ENCODE data around the gene SIRT2.

SIRT2 gene

DNA sequence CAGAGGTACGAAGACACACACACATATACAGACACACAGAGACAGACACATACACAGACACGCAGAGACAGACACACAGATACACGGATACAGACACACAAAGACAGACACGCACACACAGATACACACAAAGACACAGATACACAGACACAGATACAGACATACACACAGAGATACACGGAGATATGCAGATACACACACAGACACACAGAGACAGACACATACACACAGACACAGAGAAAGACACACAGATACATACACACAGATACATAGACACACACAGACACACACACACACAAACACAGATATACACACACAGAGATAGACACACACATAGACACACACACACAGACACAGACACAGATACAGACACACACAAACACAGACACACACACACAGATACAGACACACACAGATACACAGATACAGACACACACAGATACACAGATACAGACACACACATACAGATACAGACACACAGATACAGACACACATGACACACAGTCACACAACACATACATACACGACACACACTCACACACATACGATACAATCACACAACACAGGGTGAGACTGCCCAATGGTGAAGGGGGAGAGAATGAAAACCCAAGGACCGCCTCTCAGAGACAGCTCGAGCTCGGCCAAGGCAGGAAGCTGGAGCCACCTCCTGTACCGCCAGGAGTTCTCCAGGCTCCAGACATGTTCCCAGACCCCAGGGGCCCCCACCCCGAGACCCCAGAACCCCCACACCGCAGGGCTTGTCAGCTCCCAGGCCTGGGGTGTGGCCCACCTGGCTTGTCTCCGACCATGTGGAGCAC is 21.4 kb upstream of the SIRT2 start:
- DNase-seq (ENCODE audit: low read depth, low spot score): no peak

DNA sequence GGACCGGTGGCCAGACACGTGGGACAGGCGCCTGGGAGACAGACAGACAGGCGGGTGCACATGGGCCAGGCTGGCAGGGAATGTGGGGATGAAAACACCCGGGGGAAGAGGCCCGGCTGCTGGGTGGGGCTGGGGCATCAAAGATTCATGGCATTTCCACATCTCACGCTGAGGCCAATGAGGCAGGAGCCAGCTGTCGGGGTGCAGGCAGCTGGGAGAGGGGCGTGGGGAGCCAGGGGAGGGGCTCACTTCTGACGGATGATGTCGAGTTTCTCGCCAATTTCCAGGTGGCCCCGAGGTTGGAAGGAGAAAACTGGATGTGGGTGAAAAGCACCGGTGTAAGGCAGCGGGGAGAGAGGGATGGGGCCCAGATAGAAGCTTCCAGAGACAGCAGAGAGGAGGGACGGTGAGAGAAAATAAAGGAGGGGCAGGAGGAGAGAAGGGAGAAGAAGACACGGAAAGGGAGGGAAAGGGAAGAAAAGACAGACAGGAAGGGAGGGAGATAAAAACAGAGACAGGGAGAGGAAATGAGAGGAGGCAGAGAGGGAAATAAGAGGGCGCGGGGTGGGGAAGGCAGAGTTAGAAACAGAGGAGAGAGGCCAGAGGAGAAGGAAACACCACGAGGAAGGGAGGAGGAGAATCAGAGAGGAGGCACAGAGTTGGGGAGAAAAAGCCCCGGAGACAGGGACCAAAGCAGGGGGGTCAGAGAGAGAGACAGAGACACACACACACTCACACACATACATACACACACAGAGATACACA is 20.6 kb upstream of the SIRT2 start:
- DNase-seq (ENCODE audit: low read depth, low spot score): no peak

DNA sequence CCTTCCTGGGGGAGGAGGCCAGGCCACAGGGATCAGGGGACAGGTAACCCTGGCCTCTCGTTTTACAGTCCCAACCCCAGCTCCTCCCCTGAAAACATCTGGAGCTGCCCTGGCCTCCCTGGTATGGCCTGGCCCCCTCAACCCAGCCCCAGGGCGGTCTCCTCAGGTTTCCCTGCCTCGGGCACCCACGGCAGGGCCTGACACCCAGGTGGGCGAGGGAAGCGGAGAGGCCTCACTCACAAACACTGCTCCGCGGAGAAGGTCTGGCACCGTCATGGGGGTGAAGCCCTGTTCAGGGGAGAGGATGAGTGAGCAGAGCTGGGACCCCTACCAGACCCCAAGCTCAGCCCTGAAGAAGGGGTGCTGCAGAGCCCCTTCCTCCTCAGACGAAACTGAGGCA is 19.1 kb upstream of the SIRT2 start:
- no peak for DNase-seq (ENCODE audit: low read depth, low spot score)

DNA sequence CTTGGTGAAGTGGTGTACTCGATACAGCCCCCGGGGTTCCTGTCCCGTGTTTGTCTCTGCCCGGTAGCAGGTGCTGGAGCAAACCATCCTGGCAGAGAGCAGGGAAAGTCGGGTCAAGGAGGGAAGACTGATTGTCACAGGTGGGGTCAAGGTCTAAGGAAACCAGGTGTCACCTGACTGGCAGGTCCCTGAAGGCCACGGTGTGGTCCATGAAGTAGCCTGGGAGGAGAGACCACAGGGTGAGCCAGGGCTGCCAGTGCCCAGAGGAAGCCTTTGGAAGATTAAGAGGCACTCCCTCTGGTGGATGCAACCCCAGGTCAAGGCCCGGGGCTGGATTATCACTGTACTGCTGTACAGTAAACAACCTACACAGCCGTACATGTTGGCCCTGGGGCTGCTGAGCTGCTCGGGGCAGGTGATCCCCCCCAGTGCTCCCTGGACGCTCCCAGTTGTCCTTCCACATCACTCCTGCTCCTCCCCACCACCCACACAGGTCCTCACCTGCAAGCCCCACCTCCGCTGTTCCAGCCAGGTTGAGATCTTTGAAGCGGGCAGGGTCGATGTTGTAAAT is 18.6 kb upstream of the SIRT2 start:
- DNase-seq (ENCODE audit: low read depth, low spot score): no peak

DNA sequence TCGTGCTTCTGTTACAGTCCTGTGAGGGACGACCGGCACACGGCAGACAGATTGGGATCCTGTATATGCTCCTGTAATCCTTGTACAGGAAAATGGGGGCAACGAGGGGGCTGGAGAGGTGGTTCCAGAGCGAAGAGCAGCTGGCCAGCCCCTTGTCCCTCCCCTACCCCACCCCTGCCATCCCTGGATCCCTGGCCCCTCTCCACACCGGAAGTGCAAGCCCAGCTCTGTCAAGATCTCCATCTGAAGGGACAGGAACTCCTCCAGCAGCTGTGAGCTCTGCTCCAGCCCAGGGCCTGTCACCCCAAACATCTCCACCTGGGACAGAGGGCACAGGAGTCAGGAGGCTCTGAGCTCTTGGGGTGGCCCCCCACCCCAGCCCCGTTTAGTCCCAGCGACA is 18.1 kb upstream of the SIRT2 start:
- no peak for DNase-seq (ENCODE audit: low read depth, low spot score)

DNA sequence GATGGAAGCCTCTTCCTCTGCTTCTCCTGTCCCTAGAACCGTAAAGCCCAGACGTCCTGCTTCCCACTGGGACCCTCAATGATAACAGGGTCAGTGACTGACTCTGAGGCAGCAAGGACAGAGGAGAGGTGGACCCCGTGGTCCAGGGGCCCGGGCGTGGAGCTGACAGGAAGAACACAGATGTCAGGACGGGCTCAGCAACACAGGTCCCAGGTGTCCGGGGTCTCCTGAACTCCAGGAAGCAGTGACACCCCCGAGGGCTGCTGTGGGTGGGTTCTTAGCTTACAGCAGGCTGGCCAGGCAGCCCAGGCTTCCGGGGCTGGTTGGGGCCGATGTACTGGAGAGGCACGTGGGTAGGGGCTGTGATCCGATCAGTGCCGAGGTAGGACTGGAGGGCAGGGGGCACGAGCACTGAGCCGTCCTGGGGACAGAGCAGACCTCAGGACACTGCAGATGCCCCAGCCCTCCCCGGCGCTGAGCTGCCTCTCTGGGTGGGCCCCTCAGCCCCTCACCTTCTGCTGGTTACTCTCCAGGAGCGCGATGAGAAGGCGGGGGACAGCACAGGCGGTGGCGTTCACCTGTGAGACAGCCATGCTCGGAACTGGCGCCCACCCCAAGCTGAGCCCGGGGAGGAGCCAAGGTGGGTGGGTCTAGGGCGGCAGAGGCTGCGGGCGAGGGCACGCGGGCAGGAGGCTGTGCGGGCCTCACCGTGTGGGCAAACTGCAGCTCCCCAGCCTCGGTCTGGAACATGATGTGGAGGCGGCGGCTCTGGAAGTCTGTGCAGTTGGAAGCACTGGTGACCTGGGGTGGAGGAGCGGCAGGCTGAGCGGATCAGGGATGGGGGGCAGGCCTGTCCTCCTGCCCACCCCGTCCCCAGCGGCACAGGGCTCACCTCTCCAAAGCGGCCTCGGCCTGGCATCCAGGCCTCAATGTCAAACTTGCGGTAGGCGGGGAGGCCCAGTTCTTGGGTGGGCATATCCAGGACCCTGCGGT is 16.2 kb upstream of the SIRT2 start:
- DNase-seq (ENCODE audit: low read depth, low spot score): no peak

DNA sequence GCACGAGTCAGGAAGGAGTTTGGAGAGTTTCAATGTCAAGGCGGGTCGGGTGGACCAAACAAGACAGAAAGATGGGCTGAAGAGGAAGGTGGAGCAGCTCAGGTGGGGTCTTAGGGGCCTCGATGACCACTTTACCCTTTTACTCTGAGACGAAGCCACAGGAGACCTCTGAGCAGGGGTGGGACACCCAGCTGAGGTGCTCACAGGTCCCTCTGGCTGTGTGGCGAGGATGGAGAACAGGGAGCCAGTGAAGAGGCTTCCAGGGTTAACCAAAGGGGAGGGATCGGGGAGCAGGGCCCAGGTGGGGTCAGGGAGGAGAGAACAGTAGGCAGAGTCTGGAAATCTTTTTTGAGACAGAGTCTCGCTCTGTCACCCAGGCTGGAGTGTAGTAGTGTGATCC is 14.5 kb upstream of the SIRT2 start:
- no peak for DNase-seq (ENCODE audit: low read depth, low spot score)

DNA sequence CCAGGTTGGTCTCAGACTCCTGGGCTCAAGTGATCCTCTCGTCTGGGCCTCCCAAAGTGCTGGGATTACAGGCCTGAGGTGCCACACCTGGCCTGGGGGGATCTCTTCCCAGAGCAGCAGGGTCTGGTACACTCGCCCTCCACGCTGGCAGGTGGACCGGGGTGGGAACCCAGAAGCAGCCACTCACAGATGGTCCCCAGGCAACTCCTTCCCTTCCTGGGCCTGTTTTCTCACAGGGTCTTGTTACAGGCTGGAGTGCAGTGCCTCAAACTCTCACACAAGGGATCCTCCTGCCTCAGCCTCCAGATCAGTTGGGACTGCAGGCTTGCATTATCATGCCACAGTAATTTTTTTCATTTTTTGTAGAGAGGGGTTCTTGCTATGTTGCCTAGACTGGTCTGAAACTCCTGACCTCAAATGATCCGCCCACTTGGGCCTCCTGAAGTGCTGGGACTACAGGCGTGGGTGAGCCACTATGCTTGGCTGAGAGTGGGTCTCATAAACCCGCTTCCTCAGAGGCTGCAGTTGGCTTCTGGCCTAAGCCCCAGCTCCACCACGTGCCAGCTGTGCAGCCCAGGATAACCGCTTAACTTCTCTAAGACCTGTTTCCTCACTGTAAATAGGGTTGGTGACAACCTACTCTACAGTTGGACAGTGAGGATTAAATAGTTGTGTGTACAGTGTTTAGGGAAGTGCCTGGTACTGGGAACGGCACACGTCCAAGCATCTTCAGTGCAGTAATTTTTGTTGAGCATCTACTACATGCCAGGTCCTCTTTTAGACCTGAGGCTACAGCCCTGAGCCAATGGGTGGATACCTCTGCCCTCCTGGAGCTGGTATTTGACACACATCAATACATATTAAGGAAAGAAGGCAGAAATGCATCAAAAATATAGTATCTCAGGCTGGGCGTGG is 13.4 kb upstream of the SIRT2 start:
- DNase-seq (ENCODE audit: low read depth, low spot score): no peak

DNA sequence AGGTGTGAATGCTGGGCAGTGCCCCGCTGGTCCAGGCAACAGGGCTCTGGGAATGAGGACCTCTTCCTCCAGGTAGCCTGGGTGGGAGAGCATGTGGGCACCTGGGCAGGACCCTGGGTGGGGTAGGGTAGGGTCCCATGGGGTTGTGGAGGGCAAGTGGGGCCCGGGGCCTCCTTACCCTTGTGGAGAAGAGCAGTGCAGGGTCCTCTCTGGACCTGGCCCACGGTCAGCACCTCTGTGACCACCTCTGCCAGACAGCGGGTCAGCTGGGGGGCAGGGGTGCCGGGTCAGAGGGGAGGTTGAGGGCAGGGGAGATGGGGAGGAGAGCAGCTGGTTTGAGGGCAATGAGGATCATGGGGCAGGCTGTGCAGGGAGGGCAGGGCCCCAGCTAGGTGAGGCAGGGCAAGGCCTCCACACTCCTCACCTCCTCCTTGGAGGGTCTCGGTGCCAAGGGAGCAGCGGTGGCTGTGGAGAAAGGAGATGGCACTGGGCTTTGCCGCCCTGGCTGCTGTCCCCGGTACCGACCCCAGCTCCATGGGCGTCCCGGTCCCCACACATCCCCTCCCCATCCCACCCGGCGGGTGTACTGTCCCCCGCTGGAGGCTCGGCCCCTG is 12.1 kb upstream of the SIRT2 start:
- no peak for DNase-seq (ENCODE audit: low read depth, low spot score)

DNA sequence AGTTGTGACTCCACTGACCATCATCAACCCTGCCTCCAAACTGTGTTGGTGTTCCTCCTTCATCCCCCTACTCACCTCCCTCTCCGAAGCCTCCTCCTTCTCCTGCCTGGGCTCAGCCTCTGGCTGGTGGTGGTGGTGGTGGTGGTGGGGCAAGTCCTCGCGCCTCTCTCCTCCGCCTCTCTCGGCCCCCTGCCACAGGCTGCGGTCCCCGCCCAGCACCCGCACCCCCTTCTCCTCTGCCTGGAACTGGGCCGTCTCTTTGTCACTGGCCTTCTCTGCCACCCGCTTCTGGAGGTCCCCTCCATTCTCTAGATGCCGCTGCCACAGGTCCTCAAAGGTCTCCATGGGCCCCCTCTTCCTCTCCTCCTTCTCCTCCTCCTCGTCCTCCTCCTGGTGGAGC is 11.1 kb upstream of the SIRT2 start:
- DNase-seq (ENCODE audit: low read depth, low spot score): no peak

DNA sequence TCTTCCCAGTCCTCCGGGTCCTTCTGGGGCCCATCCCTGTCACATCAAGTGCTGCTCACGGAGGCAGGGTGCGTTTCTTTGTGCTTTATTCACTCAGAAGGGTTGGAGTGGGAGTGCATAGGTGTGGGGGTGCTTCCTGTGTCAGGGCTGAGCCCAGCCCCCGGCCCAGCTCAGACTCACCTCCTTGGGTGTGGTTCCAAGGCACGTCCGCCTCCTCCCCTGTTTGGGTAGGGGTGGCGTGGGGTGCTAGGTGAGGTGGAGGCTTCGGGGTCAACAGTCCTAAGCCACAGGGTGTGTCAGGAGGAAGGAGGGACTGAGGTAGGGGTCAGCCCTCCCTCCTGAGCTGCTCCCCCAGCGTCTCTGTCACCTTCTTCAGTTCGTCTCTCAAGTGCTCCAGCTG is 9.5 kb upstream of the SIRT2 start:
- DNase-seq (ENCODE audit: low read depth, low spot score): no peak

DNA sequence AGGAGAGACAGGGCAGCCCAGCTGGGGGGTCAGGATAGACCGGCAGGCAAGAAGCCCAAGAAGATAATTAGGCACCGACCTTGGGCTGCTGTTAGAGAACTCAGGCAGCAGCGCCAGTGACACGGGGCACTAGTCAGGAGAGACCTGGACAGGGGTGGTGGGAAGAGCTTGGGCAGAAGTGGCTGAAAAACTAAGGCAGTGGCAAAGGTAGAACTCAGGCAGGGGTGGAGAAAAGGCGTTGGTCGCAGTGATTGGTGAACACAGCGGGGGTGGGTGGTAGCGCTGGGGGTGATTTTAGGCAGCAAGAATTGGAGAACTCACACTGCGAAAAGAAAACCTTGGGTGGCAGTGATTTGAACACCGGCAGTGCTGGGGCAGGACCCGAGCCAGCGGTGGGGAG is 8.3 kb upstream of the SIRT2 start:
- no peak for DNase-seq (ENCODE audit: low read depth, low spot score)

DNA sequence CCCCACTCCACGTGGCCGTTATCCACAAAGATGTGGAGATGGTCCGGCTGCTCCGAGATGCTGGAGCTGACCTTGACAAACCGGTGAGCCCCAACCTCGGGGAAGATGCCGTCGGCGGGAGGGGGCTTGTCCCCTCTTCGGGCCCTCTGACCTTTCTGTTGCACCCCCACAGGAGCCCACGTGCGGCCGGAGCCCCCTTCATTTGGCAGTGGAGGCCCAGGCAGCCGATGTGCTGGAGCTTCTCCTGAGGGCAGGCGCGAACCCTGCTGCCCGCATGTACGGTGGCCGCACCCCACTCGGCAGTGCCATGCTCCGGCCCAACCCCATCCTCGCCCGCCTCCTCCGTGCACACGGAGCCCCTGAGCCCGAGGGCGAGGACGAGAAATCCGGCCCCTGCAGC is 7.8 kb upstream of the SIRT2 start:
- no peak for DNase-seq (ENCODE audit: low read depth, low spot score)

DNA sequence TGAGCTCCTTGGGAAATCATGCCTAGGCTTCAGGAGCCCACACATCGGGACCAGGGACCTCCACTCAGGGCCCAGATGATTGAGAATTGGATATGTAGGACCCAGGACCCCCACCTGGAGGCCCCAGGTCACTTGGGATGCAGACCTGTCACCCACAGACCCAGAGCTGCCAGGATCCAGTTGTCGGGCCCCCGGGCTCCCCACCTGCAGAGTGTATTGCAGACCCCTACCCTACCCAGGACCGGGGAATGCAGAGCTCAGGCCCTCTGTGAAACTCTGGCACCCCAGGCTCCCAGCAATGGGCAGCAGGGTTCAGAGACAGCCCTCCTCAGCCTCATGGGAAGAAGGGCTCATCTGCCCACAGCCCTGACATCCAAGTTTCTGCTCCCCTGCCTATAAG is 6.2 kb upstream of the SIRT2 start:
- DNase-seq (ENCODE audit: low read depth, low spot score): no peak

DNA sequence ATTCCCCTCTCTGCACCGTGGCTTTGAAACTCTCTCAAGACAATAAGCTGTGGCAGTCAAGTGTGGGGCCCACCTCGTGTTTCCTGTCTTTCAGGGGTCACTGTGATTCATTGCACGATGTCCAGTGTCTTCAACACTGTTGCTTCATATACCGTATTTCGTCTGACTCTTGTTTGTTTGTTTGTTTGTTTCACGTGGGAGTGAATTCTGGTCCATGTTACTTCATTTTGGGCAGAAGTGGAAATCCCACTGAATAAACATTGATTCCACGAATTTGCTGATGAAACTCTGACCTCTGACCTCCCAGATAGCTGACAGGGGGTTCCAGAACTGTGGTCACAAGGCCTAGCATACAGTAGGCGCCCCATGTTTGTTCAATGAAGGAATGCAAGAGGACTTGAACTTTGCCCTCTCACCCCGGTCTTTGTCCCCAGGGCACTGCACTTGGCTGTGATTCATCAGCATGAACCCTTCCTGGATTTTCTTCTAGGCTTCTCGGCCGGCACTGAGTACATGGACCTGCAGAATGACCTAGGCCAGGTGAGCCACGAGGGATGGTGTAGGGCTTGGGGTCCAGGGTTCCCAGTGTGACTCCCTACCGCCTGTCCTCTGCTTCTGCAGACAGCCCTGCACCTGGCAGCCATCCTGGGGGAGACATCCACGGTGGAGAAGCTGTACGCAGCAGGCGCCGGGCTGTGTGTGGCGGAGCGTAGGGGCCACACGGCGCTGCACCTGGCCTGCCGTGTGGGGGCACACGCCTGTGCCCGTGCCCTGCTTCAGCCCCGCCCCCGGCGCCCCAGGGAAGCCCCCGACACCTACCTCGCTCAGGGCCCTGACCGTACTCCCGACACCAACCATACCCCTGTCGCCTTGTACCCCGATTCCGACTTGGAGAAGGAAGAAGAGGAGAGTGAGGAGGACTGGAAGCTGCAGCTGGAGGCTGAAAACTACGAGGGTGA is 5.4 kb upstream of the SIRT2 start:
- DNase-seq (ENCODE audit: low read depth, low spot score): no peak

DNA sequence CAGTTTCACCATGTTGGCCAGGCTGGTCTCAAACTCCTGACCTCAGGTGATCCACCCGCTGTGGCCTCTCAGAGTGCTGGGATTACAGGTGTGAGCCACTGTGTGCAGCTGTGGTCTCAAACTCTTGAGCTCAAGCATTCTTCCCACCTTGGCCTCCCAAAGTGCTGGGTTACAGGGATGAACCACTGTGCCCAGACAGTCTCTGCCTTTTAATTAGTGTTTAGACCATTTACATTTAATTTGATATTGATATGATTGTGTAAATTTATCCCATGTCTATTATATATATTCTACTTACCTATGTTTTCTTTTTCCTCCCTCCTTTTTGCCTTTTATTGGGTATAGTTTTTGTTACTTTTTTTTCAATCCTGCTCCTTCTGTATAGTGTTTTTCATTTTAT is 2.3 kb upstream of the SIRT2 start:
- DNase-seq (ENCODE audit: low read depth, low spot score): no peak

DNA sequence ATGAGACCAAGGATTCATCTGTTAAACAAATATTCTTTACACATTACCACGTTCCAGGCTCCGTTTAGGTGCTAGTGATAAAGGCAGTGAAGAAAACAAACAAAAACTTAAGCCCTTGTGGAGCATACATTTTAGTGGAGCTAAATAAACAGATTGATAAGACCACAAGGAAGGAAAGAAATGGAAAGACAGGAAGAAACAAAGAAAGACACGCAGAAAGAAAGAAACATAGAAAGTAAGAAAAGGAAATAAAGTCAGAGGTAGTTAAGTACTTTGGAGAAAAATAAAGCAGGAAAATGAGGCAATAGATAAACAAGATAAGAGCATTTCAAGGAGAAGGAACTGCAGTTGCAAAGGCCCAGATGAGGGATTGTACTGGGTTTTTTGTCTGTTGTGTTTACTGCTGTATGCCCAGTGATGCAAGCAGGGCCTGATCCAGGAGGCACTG is 1.3 kb upstream of the SIRT2 start:
- no peak for DNase-seq (ENCODE audit: low read depth, low spot score)

DNA sequence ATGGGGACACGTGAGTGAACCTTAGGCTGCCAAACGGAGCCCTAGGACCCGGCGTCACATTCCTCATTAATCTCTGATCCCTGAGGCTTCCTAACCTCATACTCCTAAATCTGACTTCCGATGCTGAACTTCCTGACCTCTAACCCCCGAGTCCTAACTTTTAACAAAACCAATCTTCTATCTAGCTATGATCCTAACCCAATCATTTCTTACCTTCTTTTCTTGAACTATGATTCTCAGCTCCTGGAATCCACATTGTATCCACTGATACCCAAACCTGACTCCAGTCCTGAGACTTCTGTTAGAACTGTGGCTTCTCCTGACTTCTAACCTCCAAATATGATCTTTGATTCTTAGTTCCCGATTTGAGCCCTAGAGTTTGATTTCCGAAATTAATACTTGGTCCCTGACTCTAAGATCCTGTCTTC is 798 bp upstream of the SIRT2 start:
- no peak for DNase-seq (ENCODE audit: low read depth, low spot score)
